ENCODE results near the gene FLNB. TPM values are rescaled to one million over a fixed set of nuclear protein-coding genes. Genes with fewer than 3 reads are reported as not detected.

Gene FLNB
- polyA plus RNA-seq, 1 donor from 2014 or later, result 10.3 TPM

GRCh38 chr3:58001086-58001467 is 7.1 kb upstream of the FLNB start:
- Histone ChIP-seq H3K27me3 (ENCODE audit: insufficient read depth, low read depth, low read length) (no peaks in the 10 kb centered on the region), H3K9me2 (ENCODE audit: insufficient read depth, low read length) (no peaks in the 10 kb centered on the region), H3K9me3 (ENCODE audit: low read length) (no peaks in the 10 kb centered on the region), H2AFZ (ENCODE audit: low read depth, low read length) (no peak overlapping the region), H4K20me1 (ENCODE audit: insufficient read depth) (no peaks in the 10 kb centered on the region), H3K79me2 (replicated peaks; ENCODE audit: insufficient read depth, low read length) (no peaks in the 10 kb centered on the region), H3K4me2 (ENCODE audit: low read length) (no peak overlapping the region), H3K9ac (ENCODE audit: low read length) (no peak overlapping the region), H3K36me3 (ENCODE audit: insufficient read depth, low read length) (no peaks in the 10 kb centered on the region), H3K4me3 (ENCODE audit: low read length) (no peak overlapping the region), H3K27ac (ENCODE audit: low read length) (no peak overlapping the region), H3F3A (ENCODE audit: insufficient read depth, low read length, poor library complexity, severe bottlenecking) (no peaks in the 10 kb centered on the region)
- TF ChIP-seq REST (IDR thresholded peaks at IDR 0.05; ENCODE audit: borderline replicate concordance) (no peak), POLR2AphosphoS5 (IDR thresholded peaks at IDR 0.05) (no peak), SMC3 (conservative IDR thresholded peaks at IDR 0.05; ENCODE audit: poor library complexity) (no peak), EZH2 (IDR thresholded peaks at IDR 0.05; ENCODE audit: borderline replicate concordance, insufficient read depth, low read length, poor library complexity, severe bottlenecking) (no peak), CTCF (IDR thresholded peaks at IDR 0.05; ENCODE audit: poor library complexity, severe bottlenecking) (no peak), RAD21 (conservative IDR thresholded peaks at IDR 0.05) (no peak)

GRCh38 chr3:58001979-58002378 is 6.2 kb upstream of the FLNB start:
- no peaks in the 10 kb centered on the region for H3K27me3 ChIP-seq (ENCODE audit: insufficient read depth, low read depth, low read length)

More at GRCh38 chr3:58001979-58002378, 6.2 kb upstream of the FLNB start:
- no peaks in the 10 kb centered on the region for H4K20me1 ChIP-seq (ENCODE audit: insufficient read depth)
- H3K79me2 ChIP-seq (replicated peaks; ENCODE audit: insufficient read depth, low read length), result no peaks in the 10 kb centered on the region
- no peaks in the 10 kb centered on the region for H3F3A ChIP-seq (ENCODE audit: insufficient read depth, low read length, poor library complexity, severe bottlenecking)
- H3K9ac ChIP-seq (ENCODE audit: low read length), result no peak overlapping the region
- H3K9me2 ChIP-seq (ENCODE audit: insufficient read depth, low read length), result no peaks in the 10 kb centered on the region
- H3K9me3 ChIP-seq (ENCODE audit: low read length), result no peaks in the 10 kb centered on the region
- no peak overlapping the region for H3K4me2 ChIP-seq (ENCODE audit: low read length)
- no peaks in the 10 kb centered on the region for H3K36me3 ChIP-seq (ENCODE audit: insufficient read depth, low read length)
- no peak overlapping the region for H3K4me3 ChIP-seq (ENCODE audit: low read length)
- no peak overlapping the region for H3K27ac ChIP-seq (ENCODE audit: low read length)
- TF ChIP-seq MXI1 (conservative IDR thresholded peaks at IDR 0.05; ENCODE audit: poor library complexity, severe bottlenecking) (no peak), SMC3 (conservative IDR thresholded peaks at IDR 0.05; ENCODE audit: poor library complexity) (no peak), POLR2AphosphoS5 (IDR thresholded peaks at IDR 0.05) (no peak), TAF1 (IDR thresholded peaks at IDR 0.05; ENCODE audit: low read depth) (no peak), REST (IDR thresholded peaks at IDR 0.05; ENCODE audit: borderline replicate concordance) (no peak), EZH2 (IDR thresholded peaks at IDR 0.05; ENCODE audit: borderline replicate concordance, insufficient read depth, low read length, poor library complexity, severe bottlenecking) (no peak), CTCF (IDR thresholded peaks at IDR 0.05; ENCODE audit: poor library complexity, severe bottlenecking) (no peak), RAD21 (conservative IDR thresholded peaks at IDR 0.05) (no peak), EP300 (conservative IDR thresholded peaks at IDR 0.05; ENCODE audit: poor library complexity, severe bottlenecking) (no peak)
- H2AFZ ChIP-seq (ENCODE audit: low read depth, low read length), result no peak overlapping the region
